Stimulated activated CD8-positive, alpha-beta memory T cell treated with anti-CD3 and anti-CD28 coated beads, Interleukin-2, amount 100 ng/mL, for 48 hours (primary cell): ENCODE measurements around the gene THTPA.
"Not testable (repeated sequence)": the region's sequence is repeated elsewhere in the genome, so short reads cannot be mapped to it uniquely, and the experiment has no call there.

Source experiments
- DNase-seq, 2 donors: peaks; one replicate each; pipeline ENCODE4 v3.0.0-alpha.2; 2020; ENCODE audit warnings: low read depth in 2 of 2

The THTPA gene

GRCh38 chr14:23533652-23534435, 22.2 kb upstream of the THTPA start:
- DNase-seq: no peak

GRCh38 chr14:23535943-23536342, 20.1 kb upstream of the THTPA start:
- DNase-seq: no peak

GRCh38 chr14:23536494-23536893, 19.6 kb upstream of the THTPA start:
- no peak for DNase-seq

- DNase-seq: not testable (repeated sequence)
These were observed 19.2 kb upstream of the THTPA start for GRCh38 chr14:23536906-23537305.

GRCh38 chr14:23537351-23538049, 18.6 kb upstream of the THTPA start:
- DNase-seq: no peak

GRCh38 chr14:23538050-23538718, 17.9 kb upstream of the THTPA start:
- DNase-seq: no peak

- DNase-seq: no peak
These were observed 17.3 kb upstream of the THTPA start for GRCh38 chr14:23538785-23539184.

- DNase-seq: no peak
These were observed 16.6 kb upstream of the THTPA start for GRCh38 chr14:23539248-23540140.

- no peak for DNase-seq
These were observed 16.0 kb upstream of the THTPA start for GRCh38 chr14:23540141-23540469.

GRCh38 chr14:23542261-23542660, 13.8 kb upstream of the THTPA start:
- DNase-seq: no peak

GRCh38 chr14:23543403-23543802, 12.7 kb upstream of the THTPA start:
- DNase-seq: no peak

GRCh38 chr14:23544511-23545447, 11.3 kb upstream of the THTPA start:
- DNase-seq: no peak

- no peak for DNase-seq
These were observed 10.2 kb upstream of the THTPA start for GRCh38 chr14:23545740-23546365.

- no peak for DNase-seq
These were observed 9.5 kb upstream of the THTPA start for GRCh38 chr14:23546450-23547035.

GRCh38 chr14:23547924-23548323, 8.1 kb upstream of the THTPA start:
- no peak for DNase-seq

- no peak for DNase-seq
These were observed 7.4 kb upstream of the THTPA start for GRCh38 chr14:23548351-23549318.

GRCh38 chr14:23550131-23550811, 5.8 kb upstream of the THTPA start:
- DNase-seq: no peak

GRCh38 chr14:23550812-23551265, 5.2 kb upstream of the THTPA start:
- no peak for DNase-seq
